ENCODE data around the gene RP2. TPM values are rescaled to one million over a fixed set of nuclear protein-coding genes. Genes with fewer than 3 reads are reported as not detected.

The RP2 gene
- total RNA-seq, 1 experiment from 2014 or later = 32.7 TPM

GRCh38 chrX:46929439-46930261 is 92.8 kb downstream of the RP2 start:
- Mint-ChIP-seq H3K27me3 (ENCODE audit: insufficient read depth, unreplicated experiment) (no peaks in the 10 kb centered on the region), H3K36me3 (ENCODE audit: insufficient read depth, unreplicated experiment) (no peaks in the 10 kb centered on the region), H3K27ac (ENCODE audit: unreplicated experiment) (no peak overlapping the region), H3K4me1 (ENCODE audit: low read depth, unreplicated experiment) (peaks cover 21% of the 10 kb centered on the region), H3K4me3 (ENCODE audit: unreplicated experiment) (no peak overlapping the region), H3K9me3 (ENCODE audit: unreplicated experiment) (no peaks in the 10 kb centered on the region)
- CTCF ChIA-PET = interaction anchor here (1.1 kb wide), 1 partner anchor 16 kb away, joined by 3 read pairs; no protein-coding TSS in a partner anchor
- TF ChIP-seq CTCF (IDR thresholded peaks at IDR 0.05; ENCODE audit: insufficient read depth in 1 of 2, low read depth in 1 of 2, low read length in 1 of 2, severe bottlenecking in 1 of 2, unreplicated experiment in 1 of 2) = no peak
- DNase-seq = no peak
- Histone ChIP-seq H3K4me3 (ENCODE audit: low read depth, low read length) (no peak overlapping the region), H3K9me3 (no peaks in the 10 kb centered on the region), H3K27me3 (replicated peaks; ENCODE audit: control insufficient read depth, insufficient read depth, low read length) (no peaks in the 10 kb centered on the region), H3K4me1 (no peaks in the 10 kb centered on the region), H3K36me3 (ENCODE audit: control insufficient read depth, insufficient read depth, low read length) (no peaks in the 10 kb centered on the region)
- POLR2A ChIA-PET = no interaction called here
- intact Hi-C loops (cut with micrococcal nuclease; ENCODE audit: unreplicated experiment) = no loop called here
- no TSS peak for BruUV-seq (replicated peaks)

Other genes starting within 250 kb of the RP2 start
- 20.1 and 21.3 TPM in 2 replicates for gene SLC9A7, start 77.9 kb upstream of the RP2 start, total RNA-seq (2022)
- gene JADE3, start 75.4 kb downstream of the RP2 start, total RNA-seq (2022) = 21.7 and 22.7 TPM in 2 replicates
- 32.9 and 36.2 TPM in 2 replicates for gene RGN, start 241.4 kb downstream of the RP2 start, total RNA-seq (2022)

All from Caco-2 (cell line).